Sciatic nerve (tissue), 1 donor: ENCODE data around the gene EIF4E3. TPM values are rescaled to one million over a fixed set of nuclear protein-coding genes. Genes with fewer than 3 reads are reported as not detected.

ENCODE experiments used
- total RNA-seq: library from RNA; stranded (reverse); fragmentation: NEBNext Ultra II Directional; extraction: Animal tissue kit (Norgen Biotek cat#: 25700); gene quantifications from one replicate; pipeline ENCODE4 v1.2.1, GENCODE V29; 2021
- donor health status: DM: no; HTN: no; CAD: no.

Gene EIF4E3
- total RNA-seq, 1 donor from 2014 or later: 36.4 TPM

Other genes starting within 250 kb of the EIF4E3 start
- 137 TPM for gene FOXP1, start 141.7 kb downstream of the EIF4E3 start, total RNA-seq
- gene GPR27, start 28.5 kb upstream of the EIF4E3 start, total RNA-seq: 6.0 TPM
- 3.0 TPM for gene PROK2, start 59.7 kb upstream of the EIF4E3 start, total RNA-seq